ENCODE data around the gene IFITM2.
"Not testable (repeated sequence)": the region's sequence is repeated elsewhere in the genome, so short reads cannot be mapped to it uniquely, and the experiment has no call there.

IFITM2 gene

GRCh38 chr11:346529-346928 lies 38.9 kb downstream of the IFITM2 start:
- H3K79me2 ChIP-seq, result no peaks in the 10 kb centered on the region
- no peak for TF ChIP-seq CTCF (IDR thresholded peaks at IDR 0.05)
- no peak overlapping the region for H2AFZ ChIP-seq
- H3K27ac ChIP-seq, result no peak overlapping the region
- no peak overlapping the region for H3K9ac ChIP-seq
- H3K4me1 ChIP-seq, result no peaks in the 10 kb centered on the region
- no peaks in the 10 kb centered on the region for H3K9me3 ChIP-seq (ENCODE audit: control insufficient read depth, low read length)
- H3K4me2 ChIP-seq (ENCODE audit: low read length), result no peak overlapping the region
- H3K36me3 ChIP-seq (ENCODE audit: control insufficient read depth, insufficient read depth, low read length), result no peaks in the 10 kb centered on the region
- H3K27me3 ChIP-seq (ENCODE audit: control insufficient read depth, insufficient read depth, low read length), result no peaks in the 10 kb centered on the region
- no peak overlapping the region for H3K4me3 ChIP-seq (ENCODE audit: low read depth, low read length)

- H3K9me3 ChIP-seq (ENCODE audit: control insufficient read depth, low read length); H3K4me2 ChIP-seq (ENCODE audit: low read length); H3K9ac ChIP-seq; H3K27ac ChIP-seq; H3K79me2 ChIP-seq; H2AFZ ChIP-seq; H3K27me3 ChIP-seq (ENCODE audit: control insufficient read depth, insufficient read depth, low read length); H3K36me3 ChIP-seq (ENCODE audit: control insufficient read depth, insufficient read depth, low read length); H3K4me1 ChIP-seq; H3K4me3 ChIP-seq (ENCODE audit: low read depth, low read length): not testable (repeated sequence)
These were observed 41.8 kb downstream of the IFITM2 start for GRCh38 chr11:349270-349954.

DNA sequence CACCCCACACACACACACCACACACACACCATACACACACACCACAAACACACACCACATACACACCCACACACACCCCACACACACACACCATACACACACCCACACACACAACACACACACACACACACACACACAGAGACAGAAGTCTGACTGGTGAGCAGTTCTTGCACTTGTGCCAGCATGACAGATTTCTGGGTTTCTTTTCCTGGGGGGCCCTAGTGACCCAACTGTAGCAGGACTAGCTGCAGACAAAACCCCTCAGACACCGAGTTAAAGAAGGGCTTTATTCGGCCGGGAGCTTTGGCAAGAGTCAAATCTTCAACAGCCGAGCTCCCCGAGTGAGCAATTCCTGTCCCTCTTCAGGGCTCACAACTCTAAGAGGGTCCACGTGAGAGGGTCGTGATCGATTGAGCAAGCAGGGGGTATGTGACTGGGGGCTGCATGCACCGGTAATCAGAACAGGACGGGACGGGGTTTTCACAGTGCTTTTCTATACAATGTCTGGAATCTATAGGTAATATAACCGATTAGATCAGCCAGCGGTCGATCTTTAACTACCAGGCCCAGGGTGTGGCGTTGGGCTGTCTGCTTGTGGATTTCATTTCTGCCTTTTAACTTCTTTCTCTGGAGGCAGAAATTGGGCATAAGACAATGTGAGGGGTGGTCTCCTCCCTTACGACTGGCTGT lies 42.6 kb downstream of the IFITM2 start:
- H3K27ac ChIP-seq; H3K4me1 ChIP-seq; H3K27me3 ChIP-seq (ENCODE audit: control insufficient read depth, insufficient read depth, low read length); H2AFZ ChIP-seq; H3K9ac ChIP-seq; H3K79me2 ChIP-seq; H3K36me3 ChIP-seq (ENCODE audit: control insufficient read depth, insufficient read depth, low read length); H3K9me3 ChIP-seq (ENCODE audit: control insufficient read depth, low read length); H3K4me2 ChIP-seq (ENCODE audit: low read length); H3K4me3 ChIP-seq (ENCODE audit: low read depth, low read length): not testable (repeated sequence)

- H3K4me3 ChIP-seq (ENCODE audit: low read depth, low read length), result no peak overlapping the region
- H3K4me2 ChIP-seq (ENCODE audit: low read length), result no peak overlapping the region
- no peak overlapping the region for H2AFZ ChIP-seq
- H3K79me2 ChIP-seq, result no peaks in the 10 kb centered on the region
- H3K36me3 ChIP-seq (ENCODE audit: control insufficient read depth, insufficient read depth, low read length), result no peaks in the 10 kb centered on the region
- TF ChIP-seq CTCF (IDR thresholded peaks at IDR 0.05), result no peak
- no peaks in the 10 kb centered on the region for H3K27me3 ChIP-seq (ENCODE audit: control insufficient read depth, insufficient read depth, low read length)
- H3K9me3 ChIP-seq (ENCODE audit: control insufficient read depth, low read length), result no peaks in the 10 kb centered on the region
- H3K4me1 ChIP-seq, result no peaks in the 10 kb centered on the region
- no peak overlapping the region for H3K9ac ChIP-seq
- no peak overlapping the region for H3K27ac ChIP-seq
These were observed 43.2 kb downstream of the IFITM2 start for GRCh38 chr11:350723-351255.

DNA sequence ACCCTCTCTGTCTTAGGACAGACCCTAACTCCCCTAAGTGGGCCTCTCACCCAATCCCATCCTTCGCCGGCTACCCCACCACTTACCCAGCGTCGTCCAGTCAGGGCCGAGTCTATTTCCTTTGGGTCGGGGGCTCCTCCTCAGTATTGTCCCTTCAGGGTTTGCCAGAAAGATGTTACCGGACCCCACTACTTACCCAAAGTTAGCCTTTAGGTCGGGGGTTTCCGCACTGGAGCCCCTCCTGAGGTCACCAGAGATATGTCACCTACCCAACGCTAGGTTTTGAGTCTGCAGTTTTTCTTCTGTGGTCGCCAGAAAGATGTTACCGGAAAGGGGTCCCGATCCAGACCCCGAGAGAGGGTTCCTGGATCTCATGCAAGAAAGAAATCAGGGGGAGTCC lies 43.8 kb downstream of the IFITM2 start:
- Histone ChIP-seq H2AFZ (no peak overlapping the region), H3K9me3 (ENCODE audit: control insufficient read depth, low read length) (no peaks in the 10 kb centered on the region), H3K27ac (no peak overlapping the region), H3K4me3 (ENCODE audit: low read depth, low read length) (no peak overlapping the region), H3K27me3 (ENCODE audit: control insufficient read depth, insufficient read depth, low read length) (no peaks in the 10 kb centered on the region), H3K9ac (no peak overlapping the region), H3K79me2 (no peaks in the 10 kb centered on the region), H3K4me2 (ENCODE audit: low read length) (no peak overlapping the region), H3K4me1 (no peaks in the 10 kb centered on the region), H3K36me3 (ENCODE audit: control insufficient read depth, insufficient read depth, low read length) (no peaks in the 10 kb centered on the region)
- TF ChIP-seq CTCF (IDR thresholded peaks at IDR 0.05), result no peak

Measured in parathyroid adenoma (tissue), 2 donors.